GM19023 (cell line): ENCODE data around the gene SLC17A5.
"Not testable (repeated sequence)": the region's sequence is repeated elsewhere in the genome, so short reads cannot be mapped to it uniquely, and the experiment has no call there.

ENCODE experiments used
- ATAC-seq: cut with Tn5 transposase; IDR thresholded peaks from one replicate; pipeline ENCODE4 v1.9.1; 2021; ENCODE audit warnings: mild to moderate bottlenecking, moderate library complexity; ENCODE audit not compliant: unreplicated experiment

SLC17A5 gene

DNA sequence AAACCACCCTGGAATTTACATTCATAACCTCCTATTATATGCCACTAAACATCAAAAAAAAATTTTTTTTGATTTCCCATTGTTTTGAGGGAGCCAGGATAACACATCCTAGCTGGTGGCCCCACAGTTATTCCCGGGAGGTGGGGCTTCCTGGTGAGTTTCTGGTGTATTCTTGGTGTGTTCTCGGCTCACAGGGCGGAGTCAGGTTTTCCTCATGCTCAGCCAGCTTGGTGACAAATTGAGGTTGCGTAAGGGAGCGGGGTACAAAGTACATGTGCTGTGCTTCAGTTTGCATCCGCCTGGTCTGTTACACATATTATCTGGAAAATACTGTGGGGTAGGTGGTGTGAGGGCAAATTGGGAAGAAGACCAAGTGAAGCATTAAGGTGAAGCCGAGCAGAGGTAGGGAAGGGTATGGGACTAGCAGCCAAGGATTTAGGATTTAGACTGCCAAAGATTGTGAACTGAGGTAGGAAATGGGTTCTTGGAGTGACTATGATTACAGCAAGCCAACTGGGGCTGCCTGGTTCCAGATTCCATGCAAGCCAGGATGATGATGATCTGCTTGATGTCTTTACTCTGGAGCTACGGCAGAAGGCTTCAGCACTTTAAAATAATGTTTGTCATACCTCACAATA, 86.7 kb downstream of the SLC17A5 start:
- no peak for ATAC-seq

DNA sequence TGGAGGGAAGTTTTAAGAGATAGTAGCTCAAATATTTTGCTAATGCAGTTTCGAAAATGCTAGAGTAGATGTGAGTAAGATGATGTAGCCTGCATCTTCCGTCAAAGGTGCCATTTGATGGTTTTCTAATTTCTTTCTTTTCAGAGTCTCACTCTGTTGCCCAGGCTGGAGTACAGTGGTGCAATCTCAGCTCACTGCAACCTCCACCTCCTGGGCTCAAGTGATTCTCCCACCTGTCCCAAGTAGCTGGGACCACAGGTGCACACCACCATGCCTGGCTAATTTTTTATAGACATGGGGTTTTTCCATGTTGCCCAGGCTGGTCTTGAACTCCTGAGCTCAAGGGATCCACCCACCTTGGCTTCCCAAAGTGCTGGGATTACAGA, 87.3 kb downstream of the SLC17A5 start:
- ATAC-seq: not testable (repeated sequence)

DNA sequence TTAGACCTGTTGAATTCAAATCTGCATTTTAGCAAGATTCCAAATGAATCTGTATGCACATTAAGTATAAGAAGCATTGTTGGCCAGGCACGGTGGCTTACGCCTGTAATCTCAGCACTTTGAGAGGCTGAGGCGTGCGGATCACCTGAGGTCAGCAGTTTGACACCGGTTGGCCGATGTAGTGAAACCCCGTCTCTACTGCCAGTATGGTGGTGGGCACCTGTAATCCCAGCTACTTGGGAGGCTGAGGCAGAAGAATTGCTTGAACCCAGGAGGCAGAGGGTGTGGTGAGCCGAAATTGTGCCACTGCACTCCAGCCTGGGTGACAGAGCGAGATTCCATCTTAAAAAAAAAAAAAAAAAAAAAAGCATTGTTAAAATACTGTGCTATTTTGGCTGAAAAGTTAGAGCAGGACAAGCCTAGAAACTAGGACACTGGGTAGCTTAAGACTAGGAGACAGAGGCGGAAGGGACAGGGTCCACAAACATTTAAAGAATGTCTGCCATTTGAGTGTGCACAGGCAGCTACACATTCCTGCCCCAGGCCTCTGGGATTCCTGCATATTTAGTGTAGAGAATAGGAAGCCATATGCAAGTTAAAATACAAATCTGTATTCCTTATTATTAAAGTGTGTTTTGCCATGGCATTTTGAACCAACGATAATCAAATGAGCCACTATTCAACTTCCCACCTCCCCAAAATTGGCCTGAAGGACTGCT, 87.9 kb downstream of the SLC17A5 start:
- no peak for ATAC-seq

DNA sequence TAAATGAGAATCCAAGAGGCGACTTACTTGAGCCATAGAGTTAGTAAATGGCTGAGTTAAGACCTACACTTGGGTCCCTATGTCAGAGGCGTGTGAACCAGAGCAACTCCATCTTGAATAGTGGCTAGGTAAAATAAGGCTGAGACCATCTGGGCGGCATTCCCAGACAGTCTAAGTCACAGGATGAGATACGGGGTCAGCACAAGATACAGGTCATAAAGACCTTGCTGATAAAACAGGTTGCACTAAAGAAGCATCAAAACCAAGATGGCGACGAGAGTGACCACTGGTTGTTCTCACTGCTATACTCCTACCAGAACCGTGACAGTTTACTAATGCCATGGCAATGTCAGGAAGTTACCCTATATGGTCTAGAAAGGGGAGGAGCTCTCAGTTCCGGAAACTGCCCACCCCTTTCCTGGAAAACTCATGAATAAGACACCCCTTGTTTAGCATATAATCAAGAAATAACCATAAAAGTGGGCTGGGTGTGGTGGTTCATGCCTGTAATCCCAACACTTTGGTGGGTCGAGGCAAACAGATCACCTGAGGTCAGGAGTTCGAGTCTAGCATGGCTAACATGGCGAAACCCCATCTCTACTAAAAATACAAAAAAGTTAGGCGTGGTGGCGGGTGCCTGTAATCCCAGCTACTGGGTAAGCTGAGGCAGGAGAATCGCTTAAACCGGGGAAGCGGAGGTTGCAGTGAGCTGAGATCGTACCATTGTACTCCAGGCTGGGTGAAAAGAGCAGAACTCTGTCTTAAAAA, 89.0 kb downstream of the SLC17A5 start:
- ATAC-seq: no peak

DNA sequence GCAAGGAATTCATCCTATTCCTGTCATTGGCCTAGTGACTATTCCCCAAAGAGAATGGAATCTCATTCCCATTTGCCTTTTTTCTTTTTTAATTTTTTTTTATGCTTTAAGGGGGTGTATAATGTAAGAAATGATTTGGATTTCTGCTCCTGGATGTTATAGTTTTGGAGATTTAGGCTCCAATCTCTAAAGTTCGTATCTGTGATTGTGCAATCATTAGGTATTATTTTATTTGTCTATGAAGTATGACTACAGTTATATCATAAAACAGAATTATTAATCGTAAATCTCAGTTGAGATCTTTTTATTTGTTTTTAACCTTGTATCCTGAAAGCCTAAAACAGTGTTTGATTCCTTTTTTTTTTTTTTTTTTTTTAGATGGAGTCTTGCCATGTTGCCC, 91.2 kb downstream of the SLC17A5 start:
- ATAC-seq: no peak

- no peak for ATAC-seq
Measured at GRCh38 chr6:73560853-73561407, 92.9 kb downstream of the SLC17A5 start.

GRCh38 chr6:73560182-73560732, 93.5 kb downstream of the SLC17A5 start:
- ATAC-seq: no peak

DNA sequence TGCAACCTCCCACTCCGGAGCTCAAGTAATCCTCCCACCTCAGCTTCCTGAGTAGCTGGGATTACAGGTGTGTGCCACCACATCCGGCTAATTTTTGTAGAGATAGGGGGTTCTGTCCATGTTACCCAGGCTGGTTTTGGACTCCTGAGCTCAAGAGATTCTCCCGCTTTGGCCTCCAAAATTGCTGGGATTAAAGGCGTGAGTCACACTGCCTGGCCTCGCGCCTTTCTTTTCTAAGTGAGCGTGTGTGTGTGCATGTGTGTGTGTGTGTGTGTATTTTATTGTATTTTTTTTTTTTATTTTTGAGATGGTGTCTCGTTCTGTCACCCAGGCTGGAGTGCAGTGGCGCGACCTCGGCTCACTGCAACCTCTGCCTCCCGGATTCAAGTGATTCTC, 94.4 kb downstream of the SLC17A5 start:
- ATAC-seq: not testable (repeated sequence)

GRCh38 chr6:73558624-73559398, 95.0 kb downstream of the SLC17A5 start:
- ATAC-seq: no peak

- ATAC-seq: no peak
Measured at GRCh38 chr6:73556836-73557235, 97.0 kb downstream of the SLC17A5 start.

DNA sequence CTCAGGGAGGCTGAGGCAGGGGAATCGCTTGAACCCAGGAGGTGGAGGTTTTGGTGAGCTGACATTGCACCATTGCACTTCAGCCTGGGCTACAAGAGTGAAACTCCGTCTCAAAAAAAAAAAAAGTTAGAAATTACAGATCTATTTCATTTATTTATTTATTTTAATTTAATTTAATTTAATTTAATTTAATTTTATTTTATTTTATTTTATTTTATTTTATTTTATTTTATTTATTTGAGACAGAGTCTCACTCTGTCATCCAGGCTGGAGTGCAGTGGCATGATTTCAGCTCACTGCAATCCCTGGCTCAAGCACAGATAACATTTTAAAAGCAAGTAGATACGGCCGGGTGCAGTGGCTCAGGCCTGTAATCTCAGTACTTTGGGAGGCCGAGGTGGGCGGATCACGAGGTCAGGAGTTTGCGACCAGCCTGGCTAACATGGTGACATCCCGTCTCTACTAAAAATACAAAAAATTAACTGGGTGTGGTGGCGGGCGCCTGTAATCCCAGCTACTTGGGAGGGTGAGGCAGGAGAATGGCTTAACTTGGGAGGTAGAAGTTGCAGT, 98.3 kb downstream of the SLC17A5 start:
- ATAC-seq: not testable (repeated sequence)

DNA sequence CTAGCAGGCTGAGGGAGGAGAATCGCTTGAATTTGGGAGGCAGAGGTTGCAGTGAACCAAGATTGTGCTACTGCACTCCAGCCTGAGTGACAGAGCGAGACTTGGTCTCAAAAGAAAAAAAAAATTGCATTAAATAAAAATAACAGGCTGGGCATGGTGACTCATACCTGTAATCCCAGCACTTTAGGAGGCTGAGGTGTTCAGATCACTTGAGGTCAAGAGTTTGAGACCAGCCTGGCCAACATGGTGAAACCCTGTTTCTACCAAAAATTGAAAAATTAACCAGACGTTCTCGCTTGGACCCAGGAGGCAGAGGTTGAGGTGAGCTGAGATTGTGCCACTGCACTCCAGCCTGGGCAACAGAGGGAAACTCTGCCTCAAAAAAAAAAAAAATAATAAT, 102.7 kb downstream of the SLC17A5 start:
- ATAC-seq: not testable (repeated sequence)

- ATAC-seq: no peak
Measured at GRCh38 chr6:73548458-73549446, 105.0 kb downstream of the SLC17A5 start.

DNA sequence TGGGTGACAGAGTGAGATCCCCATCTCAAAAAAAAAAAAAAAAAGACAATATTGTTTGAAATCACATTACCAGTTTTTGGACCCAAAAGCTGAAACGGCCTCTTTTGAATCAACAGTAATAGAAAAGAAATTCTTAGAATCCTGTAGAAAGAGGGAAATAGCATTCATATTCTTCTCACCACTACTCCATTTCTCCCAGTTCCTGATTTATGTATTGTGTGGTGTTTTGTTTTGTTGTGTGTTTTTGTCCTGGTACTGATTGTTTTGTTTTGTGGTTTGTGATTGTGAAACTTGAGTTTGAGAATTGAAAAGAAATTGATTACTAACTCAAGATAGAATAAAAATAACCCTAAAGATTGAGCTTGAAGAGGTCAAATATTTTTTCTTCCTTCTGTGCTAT, 106.8 kb downstream of the SLC17A5 start:
- no peak for ATAC-seq
